HG03025 (cell line): Measurements from ENCODE around the gene FAM234A.
A peak's percentile ranks its signal among the peaks of the same experiment; 100 is the strongest.
"Not testable (repeated sequence)": the region's sequence is repeated elsewhere in the genome, so short reads cannot be mapped to it uniquely, and the experiment has no call there.

Source experiments
- ATAC-seq: cut with Tn5 transposase; IDR thresholded peaks from one replicate; pipeline ENCODE4 v1.9.1; 2021; ENCODE audit warnings: mild to moderate bottlenecking, moderate library complexity; ENCODE audit not compliant: unreplicated experiment, low FRiP score

The FAM234A gene

GRCh38 chr16:234468-235305 is at the start of gene FAM234A:
Gene FAM234A (plus strand): TSS chr16:234821. CDS start chr16:254414, 19,593 bp downstream.
- ATAC-seq, result peak; percentile 75

- no peak for ATAC-seq
Observed at GRCh38 chr16:185213-185612, 49.4 kb upstream of the FAM234A start.

- no peak for ATAC-seq
Observed at GRCh38 chr16:185691-186090, 48.9 kb upstream of the FAM234A start.

- no peak for ATAC-seq
Observed at GRCh38 chr16:187330-187729, 47.3 kb upstream of the FAM234A start.

- no peak for ATAC-seq
Observed at GRCh38 chr16:188674-189073, 45.9 kb upstream of the FAM234A start.

- ATAC-seq, result no peak
Observed at GRCh38 chr16:189604-190186, 44.9 kb upstream of the FAM234A start.

- no peak for ATAC-seq
Observed at GRCh38 chr16:191831-192230, 42.8 kb upstream of the FAM234A start.

- no peak for ATAC-seq
Observed at GRCh38 chr16:192686-193085, 41.9 kb upstream of the FAM234A start.

- ATAC-seq, result no peak
Observed at GRCh38 chr16:193441-193840, 41.2 kb upstream of the FAM234A start.

- no peak for ATAC-seq
Observed at GRCh38 chr16:194516-194915, 40.1 kb upstream of the FAM234A start.

GRCh38 chr16:200388-200787 is 34.2 kb upstream of the FAM234A start:
- ATAC-seq, result no peak

- no peak for ATAC-seq
Observed at GRCh38 chr16:203246-203645, 31.4 kb upstream of the FAM234A start.

- not testable (repeated sequence) for ATAC-seq
Observed at GRCh38 chr16:204046-204445, 30.6 kb upstream of the FAM234A start.

- ATAC-seq, result not testable (repeated sequence)
Observed at GRCh38 chr16:209359-209758, 25.3 kb upstream of the FAM234A start.

GRCh38 chr16:211631-212180 is 22.9 kb upstream of the FAM234A start:
- not testable (repeated sequence) for ATAC-seq

GRCh38 chr16:212999-213398 is 21.6 kb upstream of the FAM234A start:
- ATAC-seq, result no peak

GRCh38 chr16:220021-220420 is 14.6 kb upstream of the FAM234A start:
- ATAC-seq, result no peak

- ATAC-seq, result peak; percentile 21
Observed at GRCh38 chr16:228151-228851, 6.3 kb upstream of the FAM234A start.

- ATAC-seq, result peak; percentile 67
Observed at GRCh38 chr16:228852-229730, 5.5 kb upstream of the FAM234A start, which contains the start of gene LUC7L. Gene LUC7L (minus strand): TSS chr16:229449. CDS start chr16:229339, 110 bp downstream.

- ATAC-seq, result no peak
Observed at GRCh38 chr16:229731-230281, 4.8 kb upstream of the FAM234A start.
